Choroid plexus epithelial cell (primary cell): ENCODE data around the gene DEPDC1B.
"Not testable (repeated sequence)": the region's sequence is repeated elsewhere in the genome, so short reads cannot be mapped to it uniquely, and the experiment has no call there.

ENCODE experiments used
- DNase-seq: peaks from one replicate; pipeline ENCODE4 v3.0.0-alpha.2; 2010; ENCODE audit warnings: low read depth
- H3K4me3 ChIP-seq: 2 replicates; pipeline ENCODE4 v1.5.1; 2011; ENCODE audit warnings: low read depth, mild to moderate bottlenecking, control low read depth, low read length, moderate library complexity
- CTCF ChIP-seq: conservative IDR thresholded peaks from 2 replicates; pipeline ENCODE4 v1.5.1; 2011; ENCODE audit warnings: low read depth, mild to moderate bottlenecking, control low read depth, inconsistent platforms, low read length, moderate library complexity

Gene DEPDC1B

GRCh38 chr5:60632153-60632552, 67.8 kb downstream of the DEPDC1B start:
- no peak overlapping the region for H3K4me3 ChIP-seq
- no peak for TF ChIP-seq CTCF
- DNase-seq = no peak

GRCh38 chr5:60630836-60631235, 69.1 kb downstream of the DEPDC1B start:
- no peak for TF ChIP-seq CTCF
- no peak for DNase-seq

GRCh38 chr5:60630179-60630578, 69.8 kb downstream of the DEPDC1B start:
- DNase-seq = no peak
- no peak overlapping the region for H3K4me3 ChIP-seq
- no peak for TF ChIP-seq CTCF

More at GRCh38 chr5:60630836-60631235, 69.1 kb downstream of the DEPDC1B start:
- no peak overlapping the region for H3K4me3 ChIP-seq

GRCh38 chr5:60624875-60625274, 75.1 kb downstream of the DEPDC1B start:
- H3K4me3 ChIP-seq, DNase-seq: not testable (repeated sequence)

GRCh38 chr5:60620752-60621151, 79.2 kb downstream of the DEPDC1B start:
- not testable (repeated sequence) for DNase-seq, H3K4me3 ChIP-seq

GRCh38 chr5:60613826-60614225, 86.1 kb downstream of the DEPDC1B start:
- TF ChIP-seq CTCF = no peak
- H3K4me3 ChIP-seq = no peak overlapping the region
- no peak for DNase-seq

- TF ChIP-seq CTCF = no peak
- no peak for DNase-seq
- H3K4me3 ChIP-seq = no peak overlapping the region
Measured at GRCh38 chr5:60611099-60611740, 88.7 kb downstream of the DEPDC1B start.

GRCh38 chr5:60604771-60605170, 95.2 kb downstream of the DEPDC1B start:
- no peak overlapping the region for H3K4me3 ChIP-seq
- peak; percentile 60 for DNase-seq
- TF ChIP-seq CTCF = no peak
